CD14-positive monocyte (primary cell): ENCODE measurements around the gene SCN2B. TPM values are rescaled to one million over a fixed set of nuclear protein-coding genes. Genes with fewer than 3 reads are reported as not detected.

ENCODE experiments used
- DNase-seq, 3 donors: peaks; one replicate each; pipeline ENCODE4 v3.0.0-alpha.2; 2011 to 2022
- H2AFZ ChIP-seq: 2 replicates; pipeline ENCODE4 v1.6.0; 2012; ENCODE audit warnings: mild to moderate bottlenecking, low read depth, low read length, inconsistent platforms; ENCODE audit not compliant: insufficient read depth, poor library complexity, severe bottlenecking
- H3K27ac ChIP-seq, 2 donors: 1 replicate in 1 of 2; 2 replicates in 1 of 2; pipeline ENCODE4 v1.5.1; 2012 to 2013; ENCODE audit warnings: low read length in 2 of 2, control low read depth in 1 of 2, inconsistent platforms in 1 of 2, low read depth in 1 of 2, mild to moderate bottlenecking in 1 of 2
- H3K27me3 ChIP-seq, 2 donors: one replicate each; pipeline versions ENCODE4 v1.6.0 to v1.6.1; 2011 to 2013; ENCODE audit warnings: low read length in 2 of 2; ENCODE audit not compliant: control insufficient read depth in 2 of 2, insufficient read depth in 2 of 2
- H3K36me3 ChIP-seq, 2 donors: replicated peaks in 1 of 2; 1 replicate in 1 of 2; 2 replicates in 1 of 2; pipeline versions ENCODE4 v1.5.1 to v1.6.1; 2012 to 2013; ENCODE audit warnings: low read length in 2 of 2, control low read depth in 1 of 2, inconsistent platforms in 1 of 2, mild to moderate bottlenecking in 1 of 2; ENCODE audit not compliant: insufficient read depth in 2 of 2, control insufficient read depth in 1 of 2
- H3K4me1 ChIP-seq, 2 donors: 1 replicate in 1 of 2; 2 replicates in 1 of 2; pipeline versions ENCODE4 v1.5.1 to v1.6.1; 2012 to 2013; ENCODE audit warnings: low read length in 2 of 2, control low read depth in 1 of 2, inconsistent platforms in 1 of 2, mild to moderate bottlenecking in 1 of 2, moderate library complexity in 1 of 2; ENCODE audit not compliant: insufficient read depth in 2 of 2, control insufficient read depth in 1 of 2
- H3K4me2 ChIP-seq: replicated peaks from 2 replicates; pipeline ENCODE3; 2012; ENCODE audit warnings: low read length, moderate library complexity, mild to moderate bottlenecking; ENCODE audit not compliant: poor library complexity, severe bottlenecking; ENCODE audit errors: extremely low read depth
- H3K4me3 ChIP-seq, 3 experiments: fragments of 200-600 bp in 1 of 3; sonication (generic) in 1 of 3; replicated peaks in 1 of 3; 1 replicate in 2 of 3; 2 replicates in 1 of 3; pipeline ENCODE4 v1.5.1; 2011 to 2013; ENCODE audit warnings: low read length in 3 of 3, mild to moderate bottlenecking in 3 of 3, control low read depth in 2 of 3, low read depth in 2 of 3, inconsistent platforms in 1 of 3, moderate library complexity in 1 of 3
- H3K79me2 ChIP-seq: 2 replicates; pipeline ENCODE4 v1.6.0; 2012; ENCODE audit warnings: mild to moderate bottlenecking, control low read depth, inconsistent platforms, low read length, moderate library complexity; ENCODE audit not compliant: insufficient read depth
- H3K9ac ChIP-seq: 2 replicates; pipeline ENCODE4 v1.6.0; 2017; ENCODE audit warnings: low read length, mild to moderate bottlenecking; ENCODE audit not compliant: insufficient read depth, poor library complexity, severe bottlenecking
- H3K9me3 ChIP-seq, 2 donors: replicated peaks in 1 of 2; 1 replicate in 1 of 2; 2 replicates in 1 of 2; pipeline versions ENCODE4 v1.5.1 to v1.6.1; 2012 to 2013; ENCODE audit warnings: low read length in 2 of 2, control low read depth in 1 of 2; ENCODE audit not compliant: control insufficient read depth in 1 of 2, insufficient read depth in 1 of 2
- H4K20me1 ChIP-seq: 2 replicates; pipeline ENCODE4 v1.6.0; 2012; ENCODE audit warnings: mild to moderate bottlenecking, low read length, control low read depth, moderate library complexity; ENCODE audit not compliant: insufficient read depth
- H3K27ac Mint-ChIP-seq, 7 donors: one replicate each; pipeline ENCODE4 v1.8.0; 2020; ENCODE audit warnings: mild to moderate bottlenecking in 7 of 7, mixed read lengths in 7 of 7, moderate library complexity in 6 of 7, inconsistent platforms in 2 of 7
- H3K27me3 Mint-ChIP-seq, 3 donors: one replicate each; pipeline ENCODE4 v1.8.0; 2021 to 2022; ENCODE audit warnings: low read depth in 3 of 3, mild to moderate bottlenecking in 3 of 3, mixed read lengths in 3 of 3, moderate library complexity in 3 of 3, inconsistent platforms in 1 of 3
- H3K36me3 Mint-ChIP-seq, 2 donors: one replicate each; pipeline ENCODE4 v1.8.0; 2020; ENCODE audit warnings: mixed read lengths in 2 of 2, inconsistent platforms in 1 of 2, mild to moderate bottlenecking in 1 of 2
- H3K4me1 Mint-ChIP-seq: one replicate; pipeline ENCODE4 v1.8.0; 2020; ENCODE audit warnings: mild to moderate bottlenecking, mixed read lengths
- H3K4me3 Mint-ChIP-seq, 2 donors: one replicate each; pipeline ENCODE4 v1.8.0; 2020; ENCODE audit warnings: mild to moderate bottlenecking in 2 of 2, mixed read lengths in 2 of 2, moderate library complexity in 1 of 2
- H3K9me3 Mint-ChIP-seq, 7 donors: one replicate each; pipeline ENCODE4 v1.8.0; 2020 to 2022; ENCODE audit warnings: mixed read lengths in 7 of 7, mild to moderate bottlenecking in 6 of 7, moderate library complexity in 6 of 7, inconsistent platforms in 2 of 7
- WGBS: methylation state at CpG from one replicate; pipeline ENCODE4 v1.1.5; 2013; ENCODE audit warnings: missing lambda C conversion rate; ENCODE audit not compliant: insufficient coverage; 5-methylcytosine and 5-hydroxymethylcytosine counted together
- intact Hi-C, 2 donors: fragments of 100-400 bp; cut with micrococcal nuclease; formaldehyde crosslinking; loops; one replicate each; pipeline versions ENCODE4 v1.15.0 to v1.15.1; 2023
- polyA plus RNA-seq, 3 donors: library from polyadenylated mRNA; depleted of rRNA in 1 of 3; unstranded in 2 of 3; stranded (reverse) in 1 of 3; fragments of 300-500 nt in 2 of 3; fragments of >200 nt in 1 of 3; fragmentation: Illumina TruSeq in 2 of 3; gene quantifications; 1 replicate in 2 of 3; 2 replicates in 1 of 3; pipeline ENCODE4 v1.2.3, GENCODE V29; 2012 to 2021
- TF ChIP-seq, protein P1 (sequence below): fragments of 200-600 bp; IDR thresholded peaks from one replicate; pipeline ENCODE4 v1.8.0; 2022; ENCODE audit warnings: antibody characterized with exemption, mild to moderate bottlenecking

The SCN2B gene
- polyA plus RNA-seq, 3 donors = 0.01 TPM; not detected in 2

- H3K4me3 ChIP-seq = no peak overlapping the region
- Mint-ChIP-seq H3K4me1 (peaks cover 21% of the 10 kb centered on the region), H3K9me3 (no peaks in the 10 kb centered on the region), H3K27me3 (peaks cover 11 to 17% (median 15%) of the 10 kb centered on the region in 3 donors), H3K36me3 (no peaks in the 10 kb centered on the region), H3K4me3 (no peak overlapping the region), H3K27ac (no peak overlapping the region)
- no peaks in the 10 kb centered on the region for H3K79me2 ChIP-seq
- DNase-seq = no peak
- H3K4me2 ChIP-seq = no peak overlapping the region
- 86% methylated on average over 6 of the region's 8 CpGs for WGBS
- no peak overlapping the region for H3K9ac ChIP-seq
- no peaks in the 10 kb centered on the region for H3K27me3 ChIP-seq
- intact Hi-C loops = no loop called here
- no peaks in the 10 kb centered on the region for H4K20me1 ChIP-seq
- H3K27ac ChIP-seq = no peak overlapping the region
- H2AFZ ChIP-seq = no peak overlapping the region
- TF ChIP-seq, protein P1, sequence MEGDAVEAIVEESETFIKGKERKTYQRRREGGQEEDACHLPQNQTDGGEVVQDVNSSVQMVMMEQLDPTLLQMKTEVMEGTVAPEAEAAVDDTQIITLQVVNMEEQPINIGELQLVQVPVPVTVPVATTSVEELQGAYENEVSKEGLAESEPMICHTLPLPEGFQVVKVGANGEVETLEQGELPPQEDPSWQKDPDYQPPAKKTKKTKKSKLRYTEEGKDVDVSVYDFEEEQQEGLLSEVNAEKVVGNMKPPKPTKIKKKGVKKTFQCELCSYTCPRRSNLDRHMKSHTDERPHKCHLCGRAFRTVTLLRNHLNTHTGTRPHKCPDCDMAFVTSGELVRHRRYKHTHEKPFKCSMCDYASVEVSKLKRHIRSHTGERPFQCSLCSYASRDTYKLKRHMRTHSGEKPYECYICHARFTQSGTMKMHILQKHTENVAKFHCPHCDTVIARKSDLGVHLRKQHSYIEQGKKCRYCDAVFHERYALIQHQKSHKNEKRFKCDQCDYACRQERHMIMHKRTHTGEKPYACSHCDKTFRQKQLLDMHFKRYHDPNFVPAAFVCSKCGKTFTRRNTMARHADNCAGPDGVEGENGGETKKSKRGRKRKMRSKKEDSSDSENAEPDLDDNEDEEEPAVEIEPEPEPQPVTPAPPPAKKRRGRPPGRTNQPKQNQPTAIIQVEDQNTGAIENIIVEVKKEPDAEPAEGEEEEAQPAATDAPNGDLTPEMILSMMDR = no peak
- H3K9me3 ChIP-seq = no peaks in the 10 kb centered on the region
- H3K4me1 ChIP-seq = peaks cover 18 to 22% of the 10 kb centered on the region in 2 donors
- H3K36me3 ChIP-seq = no peaks in the 10 kb centered on the region
Observed at GRCh38 chr11:118170882-118171268, 5.6 kb downstream of the SCN2B start.

DNA sequence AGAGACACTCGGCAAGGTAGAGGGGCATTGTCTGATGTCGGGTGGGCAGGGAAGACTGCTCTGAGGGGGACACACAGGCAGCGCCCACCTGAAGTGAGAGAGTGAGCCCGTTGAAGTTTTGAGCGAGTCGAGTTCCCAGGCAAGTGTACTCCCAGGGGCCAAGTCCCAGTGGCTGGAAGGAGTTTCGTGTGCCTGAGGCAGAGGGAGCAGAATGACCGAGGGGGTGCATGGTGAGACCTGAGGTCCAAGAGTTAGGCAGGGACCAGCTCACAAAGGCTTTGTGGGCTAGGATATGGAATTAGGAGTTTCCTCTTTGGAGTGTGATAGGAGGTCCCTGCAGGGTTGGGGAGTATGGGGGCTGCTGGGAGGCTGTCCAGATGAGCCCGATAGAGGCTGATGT lies 6.2 kb downstream of the SCN2B start:
- Histone ChIP-seq H3K79me2 (no peaks in the 10 kb centered on the region), H3K36me3 (no peaks in the 10 kb centered on the region), H3K27me3 (no peaks in the 10 kb centered on the region), H3K4me3 (no peak overlapping the region), H3K27ac (no peak overlapping the region), H3K4me1 (peaks cover 15 to 16% of the 10 kb centered on the region in 2 donors), H2AFZ (no peak overlapping the region), H3K9me3 (no peaks in the 10 kb centered on the region), H3K4me2 (no peak overlapping the region), H4K20me1 (no peaks in the 10 kb centered on the region), H3K9ac (no peak overlapping the region)
- Mint-ChIP-seq H3K4me1 (peaks cover 15% of the 10 kb centered on the region), H3K9me3 (no peaks in the 10 kb centered on the region), H3K36me3 (no peaks in the 10 kb centered on the region), H3K27me3 (peaks cover 7 to 17% (median 15%) of the 10 kb centered on the region in 3 donors), H3K27ac (no peak overlapping the region), H3K4me3 (no peak overlapping the region)
- TF ChIP-seq, protein P1 = no peak
- intact Hi-C loops = no loop called here
- 97% methylated on average over 9 of the region's 9 CpGs for WGBS
- DNase-seq = no peak
